Measurements from ENCODE around the gene CCDC112. TPM values are rescaled to one million over a fixed set of nuclear protein-coding genes. Genes with fewer than 3 reads are reported as not detected.

The CCDC112 gene
- total and polyA plus RNA-seq, 10 donors: 3.4 to 12.7 (median 4.3) TPM

DNA sequence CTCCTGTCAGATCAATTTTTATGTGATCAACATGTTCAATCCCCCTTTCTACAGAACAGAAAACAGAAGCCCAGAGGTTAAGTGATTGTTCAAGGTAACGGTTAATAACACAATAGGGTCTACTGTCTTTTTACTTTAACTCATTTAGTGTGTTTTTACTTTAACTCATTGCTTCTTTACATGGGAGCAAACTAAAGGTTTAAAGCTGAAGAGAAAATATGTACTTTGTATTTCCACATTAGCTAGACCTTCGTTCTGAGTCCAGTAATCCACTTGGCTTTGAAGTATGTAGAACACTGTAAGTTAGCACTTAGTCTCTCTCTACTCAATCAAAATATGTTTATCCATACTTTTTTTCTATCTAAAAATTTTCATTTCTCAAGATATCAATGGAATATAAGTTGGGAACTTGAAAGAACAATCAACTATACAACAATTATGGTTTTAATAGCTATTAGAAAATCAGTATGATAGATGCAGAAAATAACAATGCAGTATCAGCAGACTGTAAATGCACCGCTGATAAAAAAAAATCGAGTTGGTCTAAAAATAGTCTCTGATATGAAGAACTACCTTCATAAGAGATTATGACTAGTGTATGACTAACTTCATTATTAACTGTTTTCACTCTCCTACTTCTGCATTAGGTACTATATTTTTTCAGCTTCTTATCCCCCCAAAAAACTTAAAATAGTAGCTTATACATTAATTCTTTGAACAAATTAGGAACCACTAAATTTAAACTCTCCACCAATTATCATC, 54.4 kb downstream of the CCDC112 start:
- Histone ChIP-seq H3K27me3 (replicated peaks in 1 of 7) (no peaks in the 10 kb centered on the region), H3K36me3 (peaks cover 0 to 47% (median 31%) of the 10 kb centered on the region in 6 donors), H3K27ac (no peak overlapping the region), H3K9me3 (no peaks in the 10 kb centered on the region), H3K4me3 (no peak overlapping the region), H3K4me1 (peaks cover 0 to 34% (median 5%) of the 10 kb centered on the region in 6 donors)
- no peak for TF ChIP-seq POLR2A (IDR thresholded peaks at IDR 0.05)
- no peak for TF ChIP-seq POLR2AphosphoS5 (IDR thresholded peaks at IDR 0.05)
- TF ChIP-seq, protein P1, sequence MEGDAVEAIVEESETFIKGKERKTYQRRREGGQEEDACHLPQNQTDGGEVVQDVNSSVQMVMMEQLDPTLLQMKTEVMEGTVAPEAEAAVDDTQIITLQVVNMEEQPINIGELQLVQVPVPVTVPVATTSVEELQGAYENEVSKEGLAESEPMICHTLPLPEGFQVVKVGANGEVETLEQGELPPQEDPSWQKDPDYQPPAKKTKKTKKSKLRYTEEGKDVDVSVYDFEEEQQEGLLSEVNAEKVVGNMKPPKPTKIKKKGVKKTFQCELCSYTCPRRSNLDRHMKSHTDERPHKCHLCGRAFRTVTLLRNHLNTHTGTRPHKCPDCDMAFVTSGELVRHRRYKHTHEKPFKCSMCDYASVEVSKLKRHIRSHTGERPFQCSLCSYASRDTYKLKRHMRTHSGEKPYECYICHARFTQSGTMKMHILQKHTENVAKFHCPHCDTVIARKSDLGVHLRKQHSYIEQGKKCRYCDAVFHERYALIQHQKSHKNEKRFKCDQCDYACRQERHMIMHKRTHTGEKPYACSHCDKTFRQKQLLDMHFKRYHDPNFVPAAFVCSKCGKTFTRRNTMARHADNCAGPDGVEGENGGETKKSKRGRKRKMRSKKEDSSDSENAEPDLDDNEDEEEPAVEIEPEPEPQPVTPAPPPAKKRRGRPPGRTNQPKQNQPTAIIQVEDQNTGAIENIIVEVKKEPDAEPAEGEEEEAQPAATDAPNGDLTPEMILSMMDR (IDR thresholded peaks at IDR 0.05 in 8 of 11, conservative IDR thresholded peaks at IDR 0.05 in 3 of 11): no peak
- intact Hi-C loops (cut with DNase I; ENCODE audit: low total_unique reads): no loop called here
- no peak for DNase-seq
- 74 to 85% (median 79%) methylated on average over 4 of the region's 4 CpGs for WGBS, 5 donors

DNA sequence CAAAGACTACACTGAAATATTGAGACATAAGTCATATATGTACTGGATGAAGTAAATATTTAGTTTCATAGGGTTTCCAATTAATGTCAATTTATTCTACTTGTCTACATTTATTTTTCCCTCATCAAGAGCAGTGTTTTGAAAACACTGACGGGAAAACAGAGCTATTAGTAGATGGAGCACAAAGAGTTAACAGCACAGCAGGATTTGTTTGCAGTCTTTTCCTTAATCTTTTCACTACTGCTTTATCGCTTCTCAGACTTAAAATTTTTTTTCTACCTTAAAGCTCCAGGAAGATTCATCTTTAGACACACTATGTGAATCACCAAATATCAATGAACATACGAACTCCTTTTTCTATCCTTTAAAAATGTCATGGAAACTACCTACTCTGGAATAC, 59.4 kb downstream of the CCDC112 start:
- Histone ChIP-seq H3K4me1 (peaks cover 0 to 1% (median 0%) of the 10 kb centered on the region in 6 donors), H3K36me3 (peaks cover 0 to 92% (median 46%) of the 10 kb centered on the region in 6 donors), H3K4me3 (no peak overlapping the region), H3K27ac (no peak overlapping the region), H3K9me3 (no peaks in the 10 kb centered on the region), H3K27me3 (replicated peaks in 1 of 7) (no peaks in the 10 kb centered on the region)
- TF ChIP-seq, protein P1 (IDR thresholded peaks at IDR 0.05 in 8 of 11, conservative IDR thresholded peaks at IDR 0.05 in 3 of 11): no peak
- intact Hi-C loops (cut with DNase I; ENCODE audit: low total_unique reads): no loop called here
- WGBS, 5 donors: 92 to 96% (median 95%) methylated on average over 3 of the region's 3 CpGs
- DNase-seq: no peak

DNA sequence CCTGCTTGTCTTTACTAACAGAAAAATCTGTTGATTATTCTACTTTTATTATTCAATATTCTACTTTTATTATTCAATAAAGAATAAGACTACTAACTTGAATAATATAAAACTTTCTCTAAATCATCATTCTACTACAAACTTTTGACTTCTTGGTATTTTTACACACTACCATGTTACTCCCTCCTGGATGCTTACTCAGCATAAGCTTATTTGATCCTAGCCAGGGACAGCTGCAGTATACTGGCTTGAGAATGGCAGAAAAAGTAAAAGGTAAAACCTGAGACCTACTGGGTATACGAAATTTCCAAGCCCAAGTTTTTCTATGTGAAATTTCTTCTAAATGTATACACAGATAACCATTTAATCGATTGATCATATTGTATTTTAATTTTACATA, 59.9 kb downstream of the CCDC112 start:
- no peak for DNase-seq
- H3K36me3 ChIP-seq: peaks cover 0 to 95% (median 50%) of the 10 kb centered on the region in 6 donors
- no peaks in the 10 kb centered on the region for H3K27me3 ChIP-seq (replicated peaks in 1 of 7)
- no peak for TF ChIP-seq POLR2A (IDR thresholded peaks at IDR 0.05)
- TF ChIP-seq POLR2AphosphoS5 (IDR thresholded peaks at IDR 0.05): no peak
- TF ChIP-seq, protein P1 (IDR thresholded peaks at IDR 0.05 in 8 of 11, conservative IDR thresholded peaks at IDR 0.05 in 3 of 11): no peak
- no peaks in the 10 kb centered on the region for H3K9me3 ChIP-seq
- 90 to 98% (median 96%) methylated on average over 2 of the region's 2 CpGs for WGBS, 5 donors
- no peak overlapping the region for H3K4me3 ChIP-seq
- H3K27ac ChIP-seq: no peak overlapping the region
- intact Hi-C loops (cut with DNase I; ENCODE audit: low total_unique reads): no loop called here
- H3K4me1 ChIP-seq: no peaks in the 10 kb centered on the region

DNA sequence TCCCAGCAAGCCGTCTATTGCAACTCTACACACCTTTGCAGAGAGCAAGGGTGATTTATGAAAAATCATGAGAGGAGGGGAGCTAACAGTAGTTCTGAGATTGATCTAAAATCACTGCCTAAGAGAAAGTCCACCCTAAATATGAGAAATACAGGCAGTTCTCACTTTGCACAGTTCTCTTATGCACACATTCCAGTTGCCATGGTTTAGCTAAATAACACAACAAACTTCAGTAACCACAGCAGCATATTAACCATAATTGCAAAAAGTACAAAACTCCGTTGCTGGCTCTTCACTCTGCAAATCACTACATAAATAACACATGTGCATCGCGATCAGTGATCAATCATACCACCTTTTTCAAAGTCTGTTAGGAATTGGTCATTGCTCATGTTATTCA, 64.9 kb downstream of the CCDC112 start:
- TF ChIP-seq, protein P1 (IDR thresholded peaks at IDR 0.05 in 8 of 11, conservative IDR thresholded peaks at IDR 0.05 in 3 of 11): no peak
- no peak for TF ChIP-seq POLR2A (IDR thresholded peaks at IDR 0.05)
- TF ChIP-seq POLR2AphosphoS5 (IDR thresholded peaks at IDR 0.05): no peak
- Histone ChIP-seq H3K36me3 (peaks cover 0 to 97% (median 45%) of the 10 kb centered on the region in 6 donors), H3K9me3 (no peaks in the 10 kb centered on the region), H3K4me3 (no peak overlapping the region), H3K27me3 (replicated peaks in 1 of 7) (no peaks in the 10 kb centered on the region), H3K4me1 (no peaks in the 10 kb centered on the region), H3K27ac (no peak overlapping the region)
- no peak for DNase-seq
- intact Hi-C loops (cut with DNase I; ENCODE audit: low total_unique reads): no loop called here
- 92 to 96% (median 94%) methylated on average over 4 of the region's 4 CpGs for WGBS, 5 donors
